ENCODE data around the gene PMEPA1. TPM values are rescaled to one million over a fixed set of nuclear protein-coding genes. Genes with fewer than 3 reads are reported as not detected.

The PMEPA1 gene
- total and polyA plus RNA-seq, 2 experiments from 2014 or later = 7.3 to 15.4 TPM

GRCh38 chr20:57689745-57690481 is 19.9 kb downstream of the PMEPA1 start (continued):
- TF ChIP-seq ZNF462 (CRISPR knock-in tag; IDR thresholded peaks at IDR 0.05) (no peak), NANOG (IDR thresholded peaks at IDR 0.05; ENCODE audit: borderline replicate concordance) (no peak), EZH2 (IDR thresholded peaks at IDR 0.05; ENCODE audit: low read depth, unreplicated experiment) (no peak)

GRCh38 chr20:57688864-57689263 is 21.0 kb downstream of the PMEPA1 start:
- no peak overlapping the region for H3K27ac Mint-ChIP-seq
- Histone ChIP-seq H3K4me2 (no peak overlapping the region), H4K20me1 (replicated peaks; ENCODE audit: insufficient read depth) (peaks cover 20% of the 10 kb centered on the region; the same call in 1 of the 2 replicates), H3K79me2 (replicated peaks; ENCODE audit: insufficient read depth) (peaks cover 97% of the 10 kb centered on the region), H3K27me3 (ENCODE audit: insufficient read depth) (no peaks in the 10 kb centered on the region), H3K4me1 (ENCODE audit: insufficient read depth) (peaks cover 50% of the 10 kb centered on the region), H3K9me2 (ENCODE audit: insufficient read depth) (no peaks in the 10 kb centered on the region), H3K27ac (ENCODE audit: low read depth) (no peak overlapping the region), H3F3A (replicated peaks; ENCODE audit: low read depth) (no peaks in the 10 kb centered on the region), H3K4me3 (no peak overlapping the region), H2AFZ (no peak overlapping the region), H3K36me3 (ENCODE audit: insufficient read depth) (no peaks in the 10 kb centered on the region)
- H3K36me3 Mint-ChIP-seq (ENCODE audit: low read depth) = no peaks in the 10 kb centered on the region; the same call in 1 of the 3 replicates
- H3K4me3 Mint-ChIP-seq = no peak overlapping the region
- peaks cover 10% of the 10 kb centered on the region for H3K27me3 Mint-ChIP-seq (ENCODE audit: insufficient read depth, low read depth, poor library complexity)
- no peaks in the 10 kb centered on the region; the same call in 2 of the 3 replicates for H3K9me3 Mint-ChIP-seq
- H3K4me1 Mint-ChIP-seq = peaks cover 73% of the 10 kb centered on the region
- DNase-seq (ENCODE audit: low spot score) (no peak), ATAC-seq (no peak)
- no peak for TF ChIP-seq STAT1 (IDR thresholded peaks at IDR 0.05; ENCODE audit: unreplicated experiment)
- no peak for TF ChIP-seq CTCF (conservative IDR thresholded peaks at IDR 0.05; ENCODE audit: low read depth in 2 of 2)
- TF ChIP-seq ETS1 (IDR thresholded peaks at IDR 0.05) = no peak
- no peak for TF ChIP-seq POLR2AphosphoS5 (IDR thresholded peaks at IDR 0.05; ENCODE audit: low read depth)
- TF ChIP-seq NANOG (IDR thresholded peaks at IDR 0.05; ENCODE audit: borderline replicate concordance) = no peak
- TF ChIP-seq CREB1 (CRISPR knock-in tag; IDR thresholded peaks at IDR 0.05; ENCODE audit: low read depth) = no peak
- TF ChIP-seq ZNF331 (CRISPR knock-in tag; IDR thresholded peaks at IDR 0.05; ENCODE audit: low read depth) = no peak
- TF ChIP-seq REST (IDR thresholded peaks at IDR 0.05; ENCODE audit: unreplicated experiment) = no peak

All from GM23338 (cell line).